Mesodermal cell (in vitro differentiated cells): ENCODE measurements around the gene TNNI3K.

Experiments used
- H3K27ac ChIP-seq: 2 replicates; pipeline ENCODE4 v1.7.0; 2013; ENCODE audit warnings: mild to moderate bottlenecking, low read depth, low read length, moderate library complexity; ENCODE audit not compliant: severe bottlenecking
- H3K36me3 ChIP-seq: 2 replicates; pipeline ENCODE4 v1.7.1; 2013; ENCODE audit warnings: mild to moderate bottlenecking, low read length, moderate library complexity; ENCODE audit not compliant: control insufficient read depth, insufficient read depth
- H3K4me1 ChIP-seq: one replicate; pipeline ENCODE4 v1.7.1; 2013; ENCODE audit warnings: mild to moderate bottlenecking, low read length; ENCODE audit not compliant: insufficient read depth, control insufficient read depth, poor library complexity, severe bottlenecking
- H3K4me3 ChIP-seq: 2 replicates; pipeline ENCODE4 v1.7.0; 2013; ENCODE audit warnings: low read length, control low read depth, mild to moderate bottlenecking; ENCODE audit not compliant: insufficient read depth, poor library complexity, severe bottlenecking; ENCODE audit errors: extremely low read depth
- H3K9me3 ChIP-seq: 2 replicates; pipeline ENCODE4 v1.7.1; 2013; ENCODE audit warnings: mild to moderate bottlenecking, low read length, moderate library complexity; ENCODE audit not compliant: control insufficient read depth
- WGBS, 2 experiments: methylation state at CpG; one replicate each; pipeline ENCODE4 v1.1.5; 2013; ENCODE audit warnings: missing lambda C conversion rate in 2 of 2; ENCODE audit not compliant: insufficient coverage in 2 of 2; 5-methylcytosine and 5-hydroxymethylcytosine counted together

TNNI3K gene

GRCh38 chr1:74412244-74412643 is 177.1 kb downstream of the TNNI3K start:
- no peaks in the 10 kb centered on the region for H3K36me3 ChIP-seq
- no peaks in the 10 kb centered on the region for H3K4me1 ChIP-seq
- no peaks in the 10 kb centered on the region for H3K9me3 ChIP-seq
- H3K4me3 ChIP-seq, result no peak overlapping the region
- WGBS, 2 experiments, result 33% methylated on average over 1 of the region's 3 CpGs; no CpG with 5 or more reads in 1 of the 2 experiments
- H3K27ac ChIP-seq, result no peak overlapping the region

DNA sequence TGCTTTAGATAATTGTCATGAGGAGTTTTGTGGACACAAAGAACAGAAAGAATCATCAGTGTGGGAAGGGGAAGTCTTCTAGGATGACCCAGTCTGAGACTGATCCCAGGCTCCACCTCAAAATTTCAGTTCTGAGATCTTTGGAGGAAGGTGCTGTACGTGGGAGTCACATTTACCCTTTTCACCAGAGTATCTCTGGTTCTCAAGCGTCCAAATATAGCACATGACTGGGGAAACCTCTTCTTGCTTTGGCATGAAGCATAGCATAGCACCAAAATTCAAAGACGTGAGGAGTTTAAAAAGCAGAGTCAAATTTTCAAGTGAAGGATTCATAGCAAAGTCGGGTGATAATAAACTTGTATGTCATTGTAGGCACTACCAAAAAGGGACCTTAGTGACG is 180.7 kb downstream of the TNNI3K start:
- H3K36me3 ChIP-seq, result no peaks in the 10 kb centered on the region
- H3K9me3 ChIP-seq, result no peaks in the 10 kb centered on the region
- no peak overlapping the region for H3K27ac ChIP-seq
- WGBS, 2 experiments, result 83 to 100% methylated on average over 3 to 5 of the region's 5 CpGs
- no peak overlapping the region for H3K4me3 ChIP-seq
- H3K4me1 ChIP-seq, result peaks cover 4% of the 10 kb centered on the region

GRCh38 chr1:74419611-74420010 is 184.4 kb downstream of the TNNI3K start:
- no peaks in the 10 kb centered on the region for H3K36me3 ChIP-seq
- H3K4me3 ChIP-seq, result no peak overlapping the region
- H3K9me3 ChIP-seq, result no peaks in the 10 kb centered on the region
- peaks cover 6% of the 10 kb centered on the region for H3K4me1 ChIP-seq
- no peak overlapping the region for H3K27ac ChIP-seq

DNA sequence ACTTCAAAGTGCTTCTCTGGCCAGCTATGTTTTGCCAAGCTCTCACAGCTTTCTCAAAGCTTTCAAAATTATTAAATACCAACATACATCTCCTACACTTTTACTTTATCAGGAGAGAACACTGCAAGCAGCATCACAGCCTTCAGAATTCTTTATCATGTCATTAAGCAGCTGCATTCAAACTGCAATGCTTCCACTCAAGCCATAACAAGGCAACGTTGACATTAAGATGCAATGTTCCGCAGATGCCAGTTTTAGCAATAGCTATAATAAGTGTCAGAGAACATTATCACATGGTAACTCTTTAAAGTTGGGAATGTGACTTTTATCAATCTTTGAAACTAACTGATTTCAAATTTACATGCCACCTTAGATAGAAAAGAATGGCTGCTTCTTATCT is 185.3 kb downstream of the TNNI3K start:
- H3K4me3 ChIP-seq, result no peak overlapping the region
- no CpG with 5 or more reads among the region's 2 CpGs for WGBS, 2 experiments
- no peaks in the 10 kb centered on the region for H3K36me3 ChIP-seq
- H3K27ac ChIP-seq, result no peak overlapping the region
- peaks cover 12% of the 10 kb centered on the region for H3K4me1 ChIP-seq
- no peaks in the 10 kb centered on the region for H3K9me3 ChIP-seq

DNA sequence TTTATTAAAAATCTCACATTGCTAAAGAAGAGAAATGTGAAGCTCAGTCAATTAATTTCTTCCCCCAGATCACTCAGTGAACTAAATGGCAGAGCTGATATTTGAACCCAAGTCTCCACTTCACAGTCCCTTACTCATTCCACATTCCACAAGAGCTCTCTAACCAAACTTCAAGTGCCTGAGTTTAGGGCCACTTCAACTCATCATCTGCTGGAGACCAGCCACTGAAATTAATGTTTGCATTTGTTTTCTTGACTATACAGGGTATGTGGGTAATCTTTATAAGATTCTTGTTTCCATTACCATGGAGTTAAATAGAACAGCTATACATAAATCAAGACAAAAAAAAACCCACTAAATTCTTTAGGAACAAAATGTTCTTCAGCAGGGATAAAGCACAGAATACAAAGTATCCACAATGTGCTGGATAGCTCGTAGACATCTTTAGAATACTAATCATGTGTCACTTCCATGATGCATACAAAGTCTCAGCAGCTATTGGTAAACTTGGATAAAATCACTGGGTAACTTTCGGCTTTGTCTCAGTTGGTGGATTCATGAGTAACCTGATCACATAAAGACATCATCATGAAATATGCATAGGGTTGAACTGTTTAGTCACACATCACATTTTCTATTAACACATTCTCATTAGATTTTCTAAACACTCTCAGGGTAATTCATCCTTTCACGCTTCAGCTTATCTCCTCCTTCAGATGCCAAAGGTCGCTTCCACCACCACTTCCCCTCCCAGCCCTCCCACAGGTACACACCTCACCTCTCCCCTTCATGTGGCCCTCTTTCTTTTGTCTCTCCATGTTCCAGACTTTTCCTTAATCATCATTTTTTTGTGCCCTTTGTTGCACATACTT is 187.5 kb downstream of the TNNI3K start:
- no peaks in the 10 kb centered on the region for H3K9me3 ChIP-seq
- no peak overlapping the region for H3K27ac ChIP-seq
- 96 to 100% methylated on average over 3 to 4 of the region's 4 CpGs for WGBS, 2 experiments
- no peaks in the 10 kb centered on the region for H3K36me3 ChIP-seq
- H3K4me1 ChIP-seq, result peaks cover 24% of the 10 kb centered on the region
- H3K4me3 ChIP-seq, result no peak overlapping the region

- Histone ChIP-seq H3K9me3 (no peaks in the 10 kb centered on the region), H3K4me1 (peaks cover 24% of the 10 kb centered on the region), H3K4me3 (no peak overlapping the region), H3K27ac (no peak overlapping the region), H3K36me3 (no peaks in the 10 kb centered on the region)
- 100% methylated on average over 1 of the region's 2 CpGs; no CpG with 5 or more reads in 1 of the 2 experiments for WGBS, 2 experiments
These were observed 188.3 kb downstream of the TNNI3K start for GRCh38 chr1:74423471-74423870.

GRCh38 chr1:74425676-74426075 is 190.5 kb downstream of the TNNI3K start:
- no peaks in the 10 kb centered on the region for H3K36me3 ChIP-seq
- H3K4me1 ChIP-seq, result peaks cover 24% of the 10 kb centered on the region
- no peak overlapping the region for H3K4me3 ChIP-seq
- no peaks in the 10 kb centered on the region for H3K9me3 ChIP-seq
- H3K27ac ChIP-seq, result peak overlapping the region; percentile 62
- WGBS, 2 experiments, result 84 to 100% methylated on average over 2 to 4 of the region's 6 CpGs

- H3K36me3 ChIP-seq, result no peaks in the 10 kb centered on the region
- no peaks in the 10 kb centered on the region for H3K9me3 ChIP-seq
- H3K4me1 ChIP-seq, result peaks cover 27% of the 10 kb centered on the region
- WGBS, 2 experiments, result 74 to 75% methylated on average over 5 to 6 of the region's 7 CpGs
- H3K4me3 ChIP-seq, result no peak overlapping the region
- peak overlapping the region; percentile 62 for H3K27ac ChIP-seq
These were observed 191.2 kb downstream of the TNNI3K start for GRCh38 chr1:74426208-74426937.

DNA sequence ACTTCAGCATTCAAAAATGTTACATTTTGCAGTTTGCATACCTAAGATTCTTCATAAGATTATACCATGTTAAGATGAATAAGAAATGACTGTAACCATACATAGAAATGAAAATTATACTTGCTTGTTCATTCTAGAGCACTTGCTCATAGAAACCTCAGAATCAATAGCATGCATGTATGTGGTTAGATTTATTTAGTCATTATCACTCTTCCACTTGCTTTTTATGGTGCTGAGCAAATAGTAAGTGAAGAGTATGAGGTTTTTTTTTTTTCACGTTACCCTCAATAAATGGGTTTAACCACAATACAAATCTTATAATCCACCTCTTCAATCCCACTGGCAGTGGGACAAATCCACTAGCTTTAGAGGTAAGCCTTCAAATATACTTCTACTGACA is 192.5 kb downstream of the TNNI3K start:
- Histone ChIP-seq H3K4me3 (no peak overlapping the region), H3K9me3 (no peaks in the 10 kb centered on the region), H3K36me3 (no peaks in the 10 kb centered on the region), H3K4me1 (peaks cover 30% of the 10 kb centered on the region), H3K27ac (no peak overlapping the region)
- no CpG with 5 or more reads among the region's 1 CpG for WGBS, 2 experiments

GRCh38 chr1:74429580-74429979 is 194.4 kb downstream of the TNNI3K start:
- no peaks in the 10 kb centered on the region for H3K36me3 ChIP-seq
- no peak overlapping the region for H3K27ac ChIP-seq
- H3K4me1 ChIP-seq, result peaks cover 30% of the 10 kb centered on the region
- no peaks in the 10 kb centered on the region for H3K9me3 ChIP-seq
- H3K4me3 ChIP-seq, result no peak overlapping the region
- WGBS, 2 experiments, result 87 to 89% methylated on average over 1 of the region's 3 CpGs
